Heart right ventricle (tissue), 16 donors: ENCODE results near the gene TRAPPC3. TPM values are rescaled to one million over a fixed set of nuclear protein-coding genes. Genes with fewer than 3 reads are reported as not detected.

Source experiments
- ATAC-seq, 8 donors: fragments of 200-7000 bp; cut with Tn5 transposase; one replicate each; pipeline ENCODE4 v1.9.1; 2020; ENCODE audit warnings: mild to moderate bottlenecking in 8 of 8, moderate library complexity in 8 of 8, moderate number of reproducible peaks in 1 of 8
- DNase-seq, 2 donors: peaks; one replicate each; pipeline ENCODE4 v3.0.0-alpha.2; 2020
- H3K27ac ChIP-seq, 10 donors: fragments of 200-600 bp; sonication (generic) in 2 of 10; one replicate each; pipeline versions ENCODE4 v1.5.0 to v1.8.0; 2020 to 2022; ENCODE audit warnings: mild to moderate bottlenecking in 3 of 10
- H3K27me3 ChIP-seq, 7 donors: fragments of 200-600 bp; one replicate each; pipeline ENCODE4 v1.8.0; 2021 to 2022; ENCODE audit warnings: mild to moderate bottlenecking in 2 of 7
- H3K36me3 ChIP-seq, 9 donors: fragments of 200-600 bp; sonication (generic) in 1 of 9; one replicate each; pipeline versions ENCODE4 v1.5.0 to v1.8.0; 2020 to 2022; ENCODE audit warnings: mild to moderate bottlenecking in 2 of 9
- H3K4me1 ChIP-seq, 9 donors: fragments of 200-600 bp; sonication (generic) in 1 of 9; one replicate each; pipeline versions ENCODE4 v1.5.0 to v1.8.0; 2020 to 2022; ENCODE audit warnings: mild to moderate bottlenecking in 4 of 9
- H3K4me3 ChIP-seq, 10 donors: fragments of 200-600 bp; sonication (generic) in 2 of 10; one replicate each; pipeline versions ENCODE4 v1.5.0 to v1.8.0; 2020 to 2022; ENCODE audit warnings: mild to moderate bottlenecking in 7 of 10, moderate library complexity in 2 of 10
- H3K9me3 ChIP-seq, 11 donors: fragments of 200-600 bp in 10 of 11; sonication (generic) in 2 of 11; one replicate each; pipeline versions ENCODE4 v1.5.0 to v1.8.0; 2013 to 2022; ENCODE audit warnings: mild to moderate bottlenecking in 2 of 11, control low read depth in 1 of 11, moderate library complexity in 1 of 11
- WGBS, 2 donors: extraction: QIAGEN DNeasy Blood & Tissue Kit; methylation state at CpG; one replicate each; pipeline ENCODE4 v1.1.7; 2013; ENCODE audit warnings: inconsistent platforms in 1 of 2; 5-methylcytosine and 5-hydroxymethylcytosine counted together
- intact Hi-C, 10 donors: fragments of 100-400 bp; cut with DNase I; formaldehyde crosslinking; loops; one replicate each; pipeline versions ENCODE4 v1.11.1 to v1.14.2; 2022
- polyA plus RNA-seq, 2 donors: library from polyadenylated mRNA; stranded (reverse); fragments of 200-250 nt; gene quantifications; one replicate each; pipeline ENCODE4 v1.2.3, GENCODE V29; 2013
- total RNA-seq, 10 donors: library from RNA; stranded (reverse); fragmentation: NEBNext Ultra II Directional in 3 of 10; extraction: Animal tissue kit (Norgen Biotek cat#: 25700) in 3 of 10; gene quantifications; one replicate each; pipeline versions ENCODE4 v1.2.1 to v1.2.4, GENCODE V29; 2021 to 2023
- TF ChIP-seq, protein P1 (sequence below), 9 donors: fragments of 200-600 bp; sonication (generic) in 2 of 9; IDR thresholded peaks; one replicate each; pipeline versions ENCODE4 v1.5.0 to v1.8.0; 2021 to 2022; ENCODE audit warnings: antibody characterized with exemption in 9 of 9, mild to moderate bottlenecking in 5 of 9, moderate library complexity in 1 of 9
- donor health status: Arrhythmogenic right ventricular cardiomyopathy.
- donor health status: ischemic (EF 13 %, LVEDD 7.1; RV severe dilation, severe dysfunction).
- donor health status: healthy with polysubstance abuse.
- donor health status: DM: no; HTN: yes; CAD: no.
- donor health status: DM: no; HTN: no; CAD: no.
- donor health status: ischemic (EF 25% LVEDD 6.9; RV normal size, moderate dysfunction).
- donor health status: ischemic (EF 25% LVEDD 5.7; RV mildly dilated, moderate dysfunction).
- donor health status: healthy.
- donor health status: DM: yes; HTN: yes; CAD: no.
- donor health status: Ischemic cardiomyopathy.
- donor health status: ischemic (EF 35%, LVEDD 5.7; RV mildly dilated, moderate dysfunction).
- donor health status: nonischemic (EF 11% LVEDD 7.7; RV severe dilation, severe dysfunction).
- donor health status: DM: yes; HTN: yes; CAD: no.
- donor health status: PGD.
- donor health status: ischemic (EF 29% LVEDD 5.4; RV normal size, mild dysfunction).
- donor health status: nonischemic (EF 23%, LVEDD 6.1; RV moderate dilation, normal function).

TRAPPC3 gene
- total and polyA plus RNA-seq, 12 donors, result 33.6 to 73.8 (median 48.4) TPM

DNA sequence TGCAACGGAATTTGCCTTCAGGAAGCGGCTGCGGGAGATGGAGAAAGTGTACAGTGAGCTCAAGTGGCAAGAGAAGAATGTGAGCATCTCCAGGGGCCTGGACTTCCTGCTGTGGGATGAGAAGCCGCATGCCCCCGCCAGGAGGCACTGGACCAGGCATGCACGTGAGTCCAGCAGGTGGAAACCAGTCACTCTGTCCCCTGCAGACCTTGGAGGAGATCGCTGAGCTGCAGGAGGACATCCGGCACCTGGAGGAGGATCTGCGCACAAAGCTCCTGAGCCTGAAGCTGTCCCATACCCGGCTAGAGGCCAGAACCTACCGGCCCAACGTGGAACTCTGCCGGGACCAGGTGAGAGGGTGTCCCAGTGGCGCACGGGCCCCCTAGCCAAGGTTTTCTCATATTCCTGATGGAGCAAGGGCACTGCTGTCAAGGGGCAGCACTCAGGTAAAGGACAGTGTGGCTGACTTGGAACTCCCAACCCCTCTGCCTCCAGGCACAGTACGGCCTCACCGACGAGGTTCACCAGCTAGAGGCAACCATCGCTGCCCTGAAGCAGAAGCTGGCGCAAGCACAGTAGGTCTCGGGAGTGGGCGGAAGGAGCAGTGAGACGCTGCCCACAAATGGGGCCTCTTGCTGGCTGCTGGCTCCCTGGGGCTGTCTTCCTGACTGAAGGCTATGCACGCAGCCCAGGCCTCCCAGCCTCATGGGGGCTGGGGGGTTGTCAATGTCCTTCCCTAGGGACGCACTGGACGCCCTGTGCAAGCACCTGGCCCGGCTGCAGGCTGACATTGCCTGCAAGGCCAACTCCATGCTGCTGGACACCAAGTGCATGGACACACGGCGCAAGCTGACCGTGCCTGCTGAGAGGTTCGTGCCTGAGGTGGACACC lies 61.8 kb downstream of the TRAPPC3 start:
- no peak for DNase-seq
- Histone ChIP-seq H3K4me3 (no peak overlapping the region), H3K27me3 (peaks cover 4 to 34% (median 23%) of the 10 kb centered on the region in 7 donors), H3K27ac (no peak overlapping the region), H3K36me3 (peaks cover 0 to 26% (median 7%) of the 10 kb centered on the region in 9 donors), H3K4me1 (peaks cover 0 to 43% (median 39%) of the 10 kb centered on the region in 9 donors), H3K9me3 (no peaks in the 10 kb centered on the region)
- intact Hi-C loops, result loop anchor here in 4 of 10 donors (5.0 to 10.0 kb wide), 3 partner anchors 153 to 230 kb away; partner anchors contain the start of genes AGO1 (in 2 of the 4) and AGO3 (in 1 of the 4)
- peak in 1 of 8 donors; percentile 2 for ATAC-seq
- 87 to 88% methylated on average over 31 of the region's 31 CpGs for WGBS, 2 donors
- TF ChIP-seq, protein P1, sequence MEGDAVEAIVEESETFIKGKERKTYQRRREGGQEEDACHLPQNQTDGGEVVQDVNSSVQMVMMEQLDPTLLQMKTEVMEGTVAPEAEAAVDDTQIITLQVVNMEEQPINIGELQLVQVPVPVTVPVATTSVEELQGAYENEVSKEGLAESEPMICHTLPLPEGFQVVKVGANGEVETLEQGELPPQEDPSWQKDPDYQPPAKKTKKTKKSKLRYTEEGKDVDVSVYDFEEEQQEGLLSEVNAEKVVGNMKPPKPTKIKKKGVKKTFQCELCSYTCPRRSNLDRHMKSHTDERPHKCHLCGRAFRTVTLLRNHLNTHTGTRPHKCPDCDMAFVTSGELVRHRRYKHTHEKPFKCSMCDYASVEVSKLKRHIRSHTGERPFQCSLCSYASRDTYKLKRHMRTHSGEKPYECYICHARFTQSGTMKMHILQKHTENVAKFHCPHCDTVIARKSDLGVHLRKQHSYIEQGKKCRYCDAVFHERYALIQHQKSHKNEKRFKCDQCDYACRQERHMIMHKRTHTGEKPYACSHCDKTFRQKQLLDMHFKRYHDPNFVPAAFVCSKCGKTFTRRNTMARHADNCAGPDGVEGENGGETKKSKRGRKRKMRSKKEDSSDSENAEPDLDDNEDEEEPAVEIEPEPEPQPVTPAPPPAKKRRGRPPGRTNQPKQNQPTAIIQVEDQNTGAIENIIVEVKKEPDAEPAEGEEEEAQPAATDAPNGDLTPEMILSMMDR (IDR thresholded peaks at IDR 0.05), result no peak

Other genes starting within 250 kb of the TRAPPC3 start
- 10 to 100 TPM; 12.3 to 20.7 (median 15.1) TPM for gene AGO3, start 218.4 kb downstream of the TRAPPC3 start, total RNA-seq
- 1 to 10 TPM; 2.2 to 3.4 TPM for gene AGO3, start 218.4 kb downstream of the TRAPPC3 start, polyA plus RNA-seq
- gene TEKT2, start 65.4 kb downstream of the TRAPPC3 start, total RNA-seq, result not detected
- gene TEKT2, start 65.4 kb downstream of the TRAPPC3 start, polyA plus RNA-seq, result under 1 TPM in 1 of 2 donors, not detected in 1; 0.06 TPM
- gene ADPRS, start 60.6 kb downstream of the TRAPPC3 start, total RNA-seq, result 10 to 100 TPM; 11.0 to 24.3 (median 15.6) TPM
- 10 to 100 TPM; 18.9 to 23.0 TPM for gene ADPRS, start 60.6 kb downstream of the TRAPPC3 start, polyA plus RNA-seq
- gene COL8A2, start 24.3 kb downstream of the TRAPPC3 start, total RNA-seq, result 1 to 10 TPM in 3 of 10 donors, under 1 TPM in 7; 0.53 to 2.0 (median 0.73) TPM
- gene COL8A2, start 24.3 kb downstream of the TRAPPC3 start, polyA plus RNA-seq, result under 1 TPM; 0.58 to 0.80 TPM
- gene MAP7D1, start 6.7 kb upstream of the TRAPPC3 start, total RNA-seq, result 100 to 1,000 TPM; 277 to 364 (median 325) TPM
- gene MAP7D1, start 6.7 kb upstream of the TRAPPC3 start, polyA plus RNA-seq, result 100 to 1,000 TPM; 176 to 225 TPM
- gene THRAP3, start 75.0 kb upstream of the TRAPPC3 start, total RNA-seq, result 100 to 1,000 TPM in 5 of 10 donors, 10 to 100 TPM in 5; 85.3 to 109 (median 100) TPM
- 10 to 100 TPM; 22.8 to 35.1 TPM for gene THRAP3, start 75.0 kb upstream of the TRAPPC3 start, polyA plus RNA-seq
- 1 to 10 TPM; 1.1 to 3.3 (median 1.7) TPM for gene SH3D21, start 156.9 kb upstream of the TRAPPC3 start, total RNA-seq
- 1 to 10 TPM in 1 of 2 donors, under 1 TPM in 1; 0.58 to 4.8 TPM for gene SH3D21, start 156.9 kb upstream of the TRAPPC3 start, polyA plus RNA-seq
- gene EVA1B, start 174.2 kb upstream of the TRAPPC3 start, total RNA-seq, result 10 to 100 TPM in 3 of 10 donors, 1 to 10 TPM in 7; 4.6 to 16.0 (median 6.8) TPM
- gene EVA1B, start 174.2 kb upstream of the TRAPPC3 start, polyA plus RNA-seq, result 10 to 100 TPM; 25.2 to 38.9 TPM
- gene STK40, start 236.4 kb upstream of the TRAPPC3 start, total RNA-seq, result 10 to 100 TPM; 45.2 to 81.6 (median 60.8) TPM
- gene STK40, start 236.4 kb upstream of the TRAPPC3 start, polyA plus RNA-seq, result 10 to 100 TPM; 15.5 to 29.3 TPM
- gene LSM10, start 248.4 kb upstream of the TRAPPC3 start, total RNA-seq, result 10 to 100 TPM; 35.2 to 69.6 (median 44.7) TPM
- 10 to 100 TPM; 78.4 to 82.6 TPM for gene LSM10, start 248.4 kb upstream of the TRAPPC3 start, polyA plus RNA-seq